Central memory CD4-positive, alpha-beta T cell (primary cell): ENCODE data around the gene INMT.
A peak's percentile ranks its signal among the peaks of the same experiment; 100 is the strongest.

ENCODE experiments used
- DNase-seq: peaks from one replicate; pipeline ENCODE4 v3.0.0; 2022

The INMT gene

DNA sequence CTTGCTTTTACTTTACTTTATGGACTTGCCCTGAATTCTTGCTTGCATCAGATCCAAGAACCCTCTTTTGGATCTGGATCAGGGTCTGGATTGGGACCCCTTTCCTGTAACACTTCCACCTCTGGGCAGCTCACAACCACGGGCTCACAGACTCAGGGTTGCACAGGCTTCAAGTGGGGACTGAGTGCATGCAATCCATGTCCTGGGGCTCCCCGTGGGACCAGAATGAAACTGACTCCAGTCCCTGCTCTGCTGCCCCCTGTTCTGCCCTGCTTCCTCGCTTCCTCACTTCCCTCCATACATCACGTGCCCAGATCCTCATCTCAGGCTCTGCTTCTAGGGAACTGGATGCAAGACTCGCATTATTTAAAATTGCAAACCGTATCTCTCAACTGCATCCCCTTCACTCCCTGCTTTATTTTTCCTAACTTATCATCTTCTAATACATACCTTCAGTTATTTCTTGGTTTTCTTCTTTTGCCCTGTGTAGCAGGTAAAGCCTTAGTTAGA lies 23.3 kb upstream of the INMT start:
- DNase-seq, result no peak

DNA sequence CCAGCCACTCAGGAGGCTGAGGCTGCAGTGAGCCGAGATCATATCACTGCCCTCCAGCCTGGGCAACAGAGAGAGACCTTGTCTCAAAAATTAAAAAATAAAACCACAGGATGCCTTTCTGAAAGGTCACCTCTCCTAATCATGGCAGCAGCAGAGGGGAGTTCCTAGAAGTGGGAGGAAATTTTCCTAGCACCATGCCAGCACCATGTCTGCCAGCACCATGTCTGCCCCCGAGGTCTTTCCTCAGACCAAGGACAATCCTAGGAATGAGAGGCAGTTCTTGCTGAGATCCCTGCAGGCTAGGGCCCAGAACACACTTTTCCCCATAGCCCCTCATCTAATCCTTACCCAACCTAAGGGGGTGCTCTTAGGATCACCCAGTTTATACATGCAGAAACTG lies 22.3 kb upstream of the INMT start:
- DNase-seq, result no peak

DNA sequence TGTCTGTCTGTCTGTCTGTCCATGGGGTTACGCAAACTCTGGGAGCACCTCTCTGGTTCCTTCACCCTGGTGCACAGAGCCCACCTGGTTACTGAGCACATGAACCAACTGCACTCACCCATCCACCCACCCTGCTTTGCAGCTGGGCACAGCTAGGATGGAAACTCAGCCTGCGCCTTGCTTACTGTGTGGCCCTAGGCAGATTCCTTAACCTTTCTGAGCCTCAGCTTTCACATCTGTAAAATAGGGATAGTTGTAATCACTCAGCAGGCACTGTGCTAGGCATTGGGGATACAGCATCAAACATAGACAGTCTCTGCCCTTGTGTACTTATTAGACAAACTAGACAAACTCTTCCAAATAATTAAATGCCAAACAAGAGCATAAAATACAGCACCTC lies 21.8 kb upstream of the INMT start:
- DNase-seq, result no peak

DNA sequence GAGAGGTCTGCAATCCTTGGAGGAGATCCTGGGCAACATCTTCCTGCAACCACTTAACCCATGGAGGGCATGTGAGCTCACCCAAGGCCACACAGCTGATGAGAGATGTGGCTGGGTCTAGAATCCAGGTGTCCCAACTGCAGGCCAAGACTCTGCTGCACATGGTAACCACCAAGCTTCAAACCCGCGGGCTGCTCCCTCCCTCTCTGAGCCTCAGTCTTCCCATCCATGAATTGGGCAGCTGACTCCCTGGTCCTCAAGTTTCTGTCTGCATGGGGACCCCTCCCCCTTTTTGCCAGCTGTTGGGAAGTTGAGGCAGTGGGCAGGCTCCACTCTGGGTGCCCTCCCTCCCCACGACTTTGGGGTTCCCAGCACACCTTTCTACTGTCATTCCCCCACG lies 20.9 kb upstream of the INMT start:
- DNase-seq, result no peak

DNA sequence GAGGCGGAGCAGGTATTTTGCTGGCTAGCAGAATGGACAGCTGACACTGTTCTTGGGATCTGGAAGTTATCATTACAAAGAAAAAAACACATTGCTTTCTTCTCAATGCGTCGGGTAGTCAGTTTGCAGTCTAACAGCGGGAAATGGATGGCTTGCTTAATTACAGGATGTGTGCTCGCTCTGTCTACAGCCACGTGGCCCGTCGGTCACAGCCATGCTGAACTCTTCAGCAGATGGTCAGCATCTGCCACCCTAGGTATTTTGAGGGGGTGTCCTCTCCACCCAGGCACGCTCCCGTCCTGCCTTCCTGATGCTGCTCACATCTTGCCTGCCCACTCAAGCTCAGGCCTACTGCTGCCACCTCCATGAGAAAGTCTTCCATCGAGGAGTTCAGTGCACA lies 20.4 kb upstream of the INMT start:
- no peak for DNase-seq

DNA sequence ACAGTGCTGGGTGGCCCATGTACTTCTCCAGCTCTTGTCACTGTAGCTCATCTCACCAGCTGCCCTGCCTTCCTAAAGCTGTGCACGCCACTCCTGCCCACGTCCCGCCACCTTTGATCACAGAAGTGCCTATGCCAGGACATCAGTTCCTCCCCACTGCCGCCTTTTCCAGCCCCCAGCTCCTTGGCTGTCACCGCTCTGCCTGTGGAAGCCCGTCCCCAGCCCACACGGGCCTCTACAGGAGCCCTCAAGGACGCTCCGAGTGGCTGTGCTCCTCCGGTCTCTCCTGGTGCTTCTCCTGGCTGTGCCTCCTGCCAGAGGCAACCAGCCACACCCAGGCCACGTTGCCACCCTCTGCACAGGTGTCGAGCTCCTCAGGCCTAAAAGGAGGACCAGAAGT lies 19.3 kb upstream of the INMT start:
- DNase-seq, result no peak

DNA sequence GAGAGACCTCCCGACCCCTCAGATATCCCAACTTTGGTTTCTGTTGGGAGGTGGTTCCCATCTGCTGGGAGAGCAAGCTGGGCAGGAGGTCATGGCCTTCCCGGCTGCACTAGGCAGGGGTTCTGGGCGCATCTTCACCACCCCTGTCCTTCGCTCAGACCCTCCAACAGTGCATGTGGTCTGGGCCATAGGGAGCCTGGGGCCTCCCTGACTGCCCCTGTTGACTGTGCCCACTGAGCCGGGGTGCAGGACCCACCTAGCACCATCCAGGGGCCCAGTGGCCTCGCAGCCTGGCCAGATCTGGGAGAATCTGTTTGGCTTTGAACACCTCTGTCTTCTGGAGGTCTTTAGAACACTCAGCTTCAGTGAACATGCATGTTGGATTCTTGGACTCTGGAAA lies 18.7 kb upstream of the INMT start:
- DNase-seq, result no peak

DNA sequence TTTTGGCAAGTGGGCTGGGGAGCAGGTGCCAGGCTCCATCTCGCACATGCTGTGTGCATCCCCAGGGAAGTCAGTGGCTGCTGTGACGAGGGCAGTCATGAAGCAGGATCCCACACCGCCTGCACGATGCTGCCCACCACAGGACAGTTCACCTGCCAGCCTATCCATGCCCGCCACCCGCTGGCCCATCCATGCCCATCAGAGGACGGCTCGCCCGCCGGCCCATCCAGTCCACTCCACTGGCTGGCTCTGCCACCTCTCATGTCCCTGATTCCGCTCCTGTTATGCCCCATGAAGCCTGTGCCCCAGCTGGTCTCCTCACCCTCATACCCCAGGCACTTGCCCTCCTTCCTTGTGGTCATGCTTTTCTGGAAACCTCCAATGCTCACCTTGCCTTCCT lies 18.2 kb upstream of the INMT start:
- no peak for DNase-seq

DNA sequence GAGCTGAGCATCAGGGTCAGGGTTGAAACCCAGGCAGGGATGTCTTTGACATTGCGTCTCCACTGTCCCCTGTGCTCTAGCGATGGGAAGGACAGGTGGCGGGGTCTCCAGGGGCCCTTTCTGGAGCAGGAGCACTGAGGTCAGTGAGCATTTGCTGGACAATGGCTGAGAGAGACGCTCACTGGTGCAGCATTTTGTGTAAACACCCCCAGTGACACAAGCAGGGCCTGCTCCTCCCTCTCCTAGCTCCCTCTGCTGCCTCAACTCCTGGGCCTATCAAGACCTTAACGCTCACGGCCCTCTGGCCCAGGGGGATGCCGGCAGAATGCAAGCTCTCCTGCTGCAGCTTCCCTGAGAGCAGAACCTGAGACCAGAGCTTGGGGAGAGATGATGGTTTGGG lies 17.4 kb upstream of the INMT start:
- no peak for DNase-seq

DNA sequence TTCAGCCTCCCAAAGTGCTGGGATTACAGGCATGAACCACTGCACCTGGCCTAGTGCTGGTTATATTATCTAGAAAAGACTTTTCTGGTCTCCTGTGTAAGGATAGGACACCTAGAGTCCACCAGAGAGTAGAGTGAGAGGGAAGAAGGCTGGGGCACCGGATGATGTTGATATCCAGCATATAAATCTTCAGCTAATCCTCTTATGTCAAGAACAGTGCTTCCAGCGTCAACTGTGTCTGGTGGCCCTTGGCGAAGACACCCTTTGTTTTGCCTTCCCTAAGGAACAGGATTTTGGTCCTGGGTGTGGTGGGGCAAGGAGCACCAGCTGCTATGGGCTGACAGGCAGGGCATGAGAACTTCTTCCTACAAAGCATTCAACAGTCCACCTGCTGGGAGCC lies 16.3 kb upstream of the INMT start:
- no peak for DNase-seq

DNA sequence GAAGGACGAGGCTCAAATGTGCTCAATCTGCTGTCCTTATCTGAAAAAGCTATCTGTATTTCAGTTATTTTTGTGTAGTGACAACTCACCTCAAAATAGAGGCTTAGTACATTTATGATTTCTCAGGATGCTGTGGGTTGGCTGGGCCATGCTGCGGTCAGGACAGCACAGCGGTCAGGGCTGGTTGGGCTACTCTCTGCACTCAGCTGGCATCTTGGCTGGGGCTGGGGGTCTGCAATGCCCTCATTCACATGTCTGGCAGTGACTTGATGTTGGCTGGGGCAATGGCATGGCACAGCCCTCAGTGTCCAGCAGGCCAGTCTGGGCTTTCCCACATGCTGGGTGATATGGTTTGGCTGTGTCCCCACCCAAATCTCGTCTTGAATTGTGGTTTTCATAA lies 15.6 kb upstream of the INMT start:
- DNase-seq, result no peak

DNA sequence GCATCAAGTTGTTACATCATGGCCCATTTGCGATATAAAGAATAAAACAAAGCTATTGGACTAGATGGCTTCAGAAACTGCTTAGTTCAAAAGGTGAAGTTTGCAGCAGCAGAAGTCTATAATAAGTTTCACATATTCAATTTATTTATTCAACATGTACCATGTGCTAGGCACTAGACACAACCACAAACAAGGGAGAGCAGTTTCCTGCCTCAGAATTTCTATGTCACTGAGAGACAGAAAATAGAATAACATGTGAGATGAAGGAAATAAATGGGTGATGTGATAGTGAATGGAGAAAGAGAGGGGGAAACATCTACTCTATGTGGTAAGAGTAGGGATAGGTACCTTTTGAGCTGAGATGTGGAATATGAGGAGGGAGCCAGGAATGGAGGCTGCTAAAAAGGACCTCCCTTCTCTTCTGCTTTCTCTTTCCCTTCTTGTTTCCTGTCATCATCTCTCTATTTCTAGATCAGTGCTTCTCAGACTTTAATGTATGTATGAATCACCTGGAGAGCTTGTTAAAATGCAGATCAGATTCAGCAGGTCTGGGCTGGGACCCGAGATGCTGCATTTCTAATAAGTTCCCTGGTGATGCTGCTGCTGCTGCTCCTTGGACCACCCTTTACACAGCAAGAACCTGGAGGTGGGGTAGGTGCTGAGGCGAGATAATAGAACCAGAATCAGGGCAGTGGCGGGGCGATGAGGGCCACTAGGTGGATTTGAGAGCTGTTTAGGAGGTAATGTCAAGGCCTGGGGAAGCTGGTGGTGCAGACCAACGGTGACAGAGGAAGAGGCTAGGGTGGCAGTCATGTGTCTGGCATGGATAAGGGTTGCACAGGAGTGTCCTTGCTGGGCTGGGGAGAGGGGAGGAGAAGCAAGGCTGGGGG lies 13.7 kb upstream of the INMT start:
- peak; percentile 15 for DNase-seq

DNA sequence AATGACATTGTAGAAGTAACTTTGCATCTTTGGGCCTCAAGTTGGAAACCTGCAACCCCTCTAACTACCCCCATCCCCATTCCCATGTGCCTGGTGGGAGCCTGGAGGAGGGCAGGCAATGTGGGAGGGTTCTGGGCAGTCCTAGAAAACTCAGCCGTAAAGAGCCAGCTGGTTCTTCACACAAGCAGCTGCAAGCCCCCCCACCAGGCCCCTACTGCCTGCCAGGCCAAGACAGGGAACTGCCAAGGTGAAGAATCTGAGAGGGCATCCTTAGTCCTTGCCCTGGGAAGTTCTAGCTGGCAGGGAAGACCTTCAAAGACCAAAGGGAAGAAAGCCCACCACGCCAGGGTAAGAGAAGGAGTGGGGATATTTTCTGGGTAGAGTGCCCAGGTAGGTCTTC lies 12.2 kb upstream of the INMT start:
- no peak for DNase-seq

DNA sequence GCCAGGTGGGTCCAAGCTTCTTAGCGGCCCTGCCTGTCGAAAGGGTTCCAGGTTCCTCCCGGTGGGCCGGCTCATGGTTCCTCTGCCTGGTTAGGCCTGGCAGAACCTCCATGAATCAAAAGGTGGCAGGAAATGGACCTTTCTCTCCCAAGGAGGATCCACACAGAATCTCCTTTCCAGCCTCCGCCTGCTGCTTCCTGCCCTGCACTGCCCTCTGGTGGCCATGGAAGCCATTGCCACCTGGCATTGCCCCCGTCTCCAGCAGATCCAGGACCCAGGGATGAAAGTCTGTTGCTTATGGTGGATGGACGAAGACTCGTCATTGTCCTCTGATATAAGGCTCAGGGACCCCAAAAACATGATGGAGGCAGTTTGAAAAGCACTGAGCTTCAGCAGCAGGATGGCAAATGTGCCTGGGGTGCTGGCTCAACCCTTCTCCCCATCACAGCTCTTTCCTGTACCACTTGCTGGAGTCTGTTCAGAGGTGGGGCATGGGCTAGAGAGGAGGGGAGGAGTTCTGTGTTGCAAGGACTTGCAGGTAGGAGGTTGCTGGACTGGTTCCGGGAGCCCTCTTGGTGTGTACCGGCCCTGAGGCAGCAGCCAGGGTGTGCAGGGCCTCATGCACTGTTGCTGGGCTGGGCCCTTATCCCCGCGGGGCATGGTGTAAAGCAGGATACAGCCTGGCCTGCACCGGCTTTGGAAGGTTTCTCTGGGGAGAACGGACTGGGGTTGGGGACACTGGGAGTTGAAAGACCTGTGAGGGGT lies 11.3 kb upstream of the INMT start:
- DNase-seq, result peak; percentile 70

DNA sequence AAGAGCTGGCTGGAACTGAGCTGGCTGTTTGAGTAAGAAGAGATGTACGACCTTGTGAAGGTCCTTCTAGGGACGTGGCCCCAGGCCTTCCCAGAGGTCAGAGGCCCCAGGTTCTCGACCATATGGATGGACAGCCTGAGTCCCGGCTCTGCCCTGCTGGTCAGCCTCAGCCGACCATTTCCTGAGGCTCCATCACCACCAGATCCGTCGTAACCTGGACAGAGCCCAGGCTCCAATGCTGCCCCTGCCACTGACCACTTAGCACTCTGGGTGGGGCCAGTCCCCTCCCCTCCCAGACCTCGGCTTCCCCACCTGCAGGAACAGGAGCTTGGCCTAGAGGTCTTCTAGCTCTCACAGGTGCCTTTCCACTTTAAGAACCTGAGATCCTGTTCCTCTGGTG lies 10.6 kb upstream of the INMT start:
- DNase-seq, result no peak

DNA sequence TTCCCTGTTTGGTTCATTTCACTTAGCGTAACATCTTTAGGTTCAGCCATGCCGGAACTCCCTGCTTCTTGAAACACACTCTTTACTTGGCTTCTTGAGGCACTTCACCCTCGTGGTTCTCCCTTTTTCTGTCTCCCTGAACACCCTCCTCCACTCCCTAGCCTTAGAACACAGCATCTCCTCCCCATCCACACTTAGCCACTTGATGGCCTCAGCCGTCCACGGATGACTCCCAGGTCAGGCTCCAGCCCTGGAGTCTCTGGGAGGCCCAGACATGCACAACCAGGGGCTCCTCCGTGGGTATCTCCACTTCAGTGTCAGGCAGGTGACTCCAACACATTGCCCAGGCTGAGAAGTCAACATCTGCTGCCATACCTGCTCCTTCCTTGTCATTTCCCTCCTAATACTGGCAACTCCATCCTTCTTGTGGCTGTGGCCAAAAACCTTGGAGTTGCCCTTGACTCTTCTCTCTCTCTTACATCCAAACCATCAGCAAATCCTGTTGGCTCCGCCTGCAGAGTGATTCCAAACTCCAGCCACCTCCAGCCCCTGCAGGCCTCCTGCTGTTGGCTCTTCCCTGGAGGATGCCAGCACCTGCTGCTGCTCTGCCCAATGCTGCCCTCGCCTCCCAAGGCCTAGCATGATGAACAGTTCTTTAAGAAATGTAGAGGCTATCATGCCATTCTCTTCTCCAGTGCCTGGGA lies 8.4 kb upstream of the INMT start:
- DNase-seq, result no peak

DNA sequence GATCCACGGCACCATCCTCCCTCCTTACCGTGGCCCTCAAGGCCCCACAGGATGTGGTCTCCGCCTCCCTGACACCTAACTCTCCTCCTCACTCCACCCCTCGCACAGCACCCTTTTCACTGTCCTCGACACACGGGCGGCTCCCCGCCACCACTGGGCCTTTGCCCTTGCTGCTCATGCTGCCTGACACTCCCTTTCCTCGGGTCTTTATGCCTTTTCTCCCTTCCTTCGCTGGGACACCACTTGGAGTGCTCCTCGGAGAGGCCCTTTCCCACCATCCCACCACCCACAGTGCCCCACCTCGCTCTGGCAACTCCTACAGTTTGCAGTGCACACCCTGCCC lies 7.9 kb upstream of the INMT start:
- DNase-seq, result no peak

DNA sequence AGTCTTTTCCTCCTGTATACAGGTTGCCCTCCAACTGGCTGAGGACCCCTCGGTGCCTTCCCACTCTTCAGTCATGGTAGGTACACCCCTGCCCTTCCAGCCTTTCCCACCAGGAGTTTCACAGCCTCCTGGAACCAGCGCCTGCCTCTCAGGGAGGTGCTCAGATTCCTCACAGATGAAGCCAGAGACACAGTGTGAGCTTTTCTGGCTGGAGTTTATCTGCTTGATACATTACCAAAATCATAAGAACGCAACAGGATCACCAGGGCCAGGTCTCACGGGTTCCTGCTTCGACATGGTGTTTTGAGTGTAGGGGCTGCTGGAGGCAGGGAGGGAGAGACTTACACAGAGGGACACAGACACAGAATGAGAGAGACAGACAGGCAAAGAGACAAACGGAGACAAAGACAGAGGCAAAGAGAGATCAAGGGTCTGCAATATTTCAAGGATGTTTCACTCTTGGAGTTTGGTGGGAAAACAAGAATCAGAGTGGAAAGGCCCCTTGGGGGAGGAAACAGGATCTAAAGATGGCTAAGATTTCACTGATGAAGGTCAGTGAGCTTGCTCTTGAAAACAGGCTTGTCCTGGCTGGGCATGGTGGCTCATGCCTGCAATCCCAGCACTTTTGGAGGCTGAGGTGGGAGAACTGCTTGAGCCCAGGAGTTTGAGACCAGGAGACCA lies 6.5 kb upstream of the INMT start:
- no peak for DNase-seq

DNA sequence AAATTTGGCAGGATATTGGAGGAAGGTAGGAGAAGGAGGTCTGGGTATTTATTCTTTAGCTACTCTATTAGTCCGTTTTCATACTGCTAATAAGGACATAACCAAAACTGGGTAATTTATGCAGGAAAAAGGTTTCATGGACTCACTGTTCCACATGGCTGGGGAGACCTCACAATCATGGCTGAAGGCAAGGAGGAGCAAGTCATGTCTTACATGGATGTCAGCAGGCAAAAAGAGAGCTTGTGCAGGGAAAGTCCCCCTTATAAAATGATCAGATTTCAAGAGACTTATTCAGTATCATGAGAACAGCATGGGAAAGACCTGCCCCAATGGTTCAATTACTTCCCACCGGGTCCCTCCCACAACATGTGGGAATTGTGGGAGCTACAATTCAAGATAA lies 1.9 kb upstream of the INMT start:
- DNase-seq, result no peak

DNA sequence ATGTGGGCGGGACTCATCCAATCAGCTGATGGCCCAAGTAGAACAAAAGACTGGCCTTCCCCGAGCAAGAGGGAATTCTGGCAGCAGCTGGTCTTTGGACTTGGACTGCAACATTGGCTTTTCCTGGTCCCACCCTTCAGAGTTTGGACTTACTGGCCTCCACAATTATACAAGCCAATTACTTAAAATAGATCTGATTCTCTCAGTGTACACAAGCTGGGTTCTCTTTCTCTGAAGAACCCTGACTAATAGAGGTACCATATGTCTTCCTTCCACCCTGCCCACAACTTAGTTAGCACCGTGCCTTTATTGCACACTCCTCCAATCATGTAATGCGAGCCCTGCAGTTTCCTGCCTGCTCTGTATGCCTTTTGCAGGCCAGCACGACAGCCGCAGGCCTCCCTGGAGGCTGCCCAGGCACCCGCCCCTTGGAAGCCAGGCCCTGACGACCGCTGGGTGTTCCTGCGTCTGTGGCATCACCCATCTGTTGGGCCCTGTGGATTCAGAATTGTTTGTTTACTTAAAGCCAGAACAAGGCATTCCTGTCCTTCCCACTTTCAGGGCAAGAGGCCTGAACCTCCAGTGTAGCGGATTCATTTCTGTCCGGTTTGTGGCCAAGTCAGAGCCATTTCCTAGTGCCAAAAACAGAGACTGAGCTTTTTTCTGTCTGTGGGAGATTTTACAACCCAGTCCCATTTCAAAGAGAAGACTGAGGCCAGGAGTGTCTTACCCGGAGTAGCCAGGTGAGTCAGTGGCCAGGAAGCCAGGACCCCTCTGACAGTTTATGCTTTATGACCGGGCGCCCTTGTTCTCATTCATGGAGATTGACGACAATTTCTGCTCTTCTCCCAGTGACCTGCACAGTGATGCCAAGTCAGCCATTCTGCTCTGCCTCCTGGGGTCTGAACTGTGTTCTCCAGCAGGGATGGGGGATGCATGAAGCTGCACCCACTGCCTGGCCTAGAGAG lies 968 bp upstream of the INMT start:
- no peak for DNase-seq

DNA sequence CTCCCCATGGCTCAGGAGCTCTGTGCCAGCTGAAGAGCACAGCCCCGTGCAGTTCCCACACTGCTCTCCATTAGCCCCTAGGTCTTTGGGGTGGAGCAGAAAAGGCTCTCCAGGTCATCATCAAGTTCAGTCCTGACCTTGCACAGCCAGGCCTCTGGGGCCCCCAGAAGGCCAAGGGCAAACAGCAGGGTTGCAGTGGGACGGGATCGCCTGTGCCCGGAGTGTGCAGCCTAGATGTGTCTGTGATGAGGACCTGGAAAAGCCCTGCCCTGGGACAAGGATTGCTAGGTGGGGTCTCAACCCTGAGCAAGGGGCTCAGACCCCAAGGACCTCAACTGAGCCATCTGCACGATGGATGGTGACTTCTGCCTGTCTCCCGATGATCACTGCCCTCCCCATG lies 549 bp downstream of the INMT start:
- DNase-seq, result no peak

DNA sequence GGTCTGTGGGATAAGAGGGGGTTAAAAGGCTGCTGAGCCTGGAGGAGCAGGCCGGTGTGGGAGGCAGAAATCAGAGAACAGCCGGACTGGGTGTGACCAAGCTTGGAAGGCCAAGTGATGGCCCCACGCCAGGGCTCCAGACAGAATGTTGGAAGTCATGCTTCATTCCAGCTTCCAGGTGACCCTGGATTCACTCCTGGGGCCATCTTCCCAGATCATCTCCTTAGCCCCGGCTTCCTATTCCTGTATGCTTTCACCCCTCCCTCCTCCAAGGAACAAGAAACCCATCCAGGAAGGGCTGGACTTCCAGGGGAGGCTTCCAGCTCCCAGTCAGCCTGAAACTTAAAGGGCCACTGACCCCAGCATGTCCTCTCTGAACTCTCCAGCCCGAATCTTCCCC lies 1.0 kb downstream of the INMT start:
- no peak for DNase-seq
